Activated CD4-positive, alpha-beta T cell treated with anti-CD3 and anti-CD28 coated beads for 48 hours (primary cell): ENCODE measurements around the gene ADCY5.

ENCODE experiments used
- DNase-seq: peaks from one replicate; pipeline ENCODE4 v3.0.0-alpha.2; 2020

The ADCY5 gene

DNA sequence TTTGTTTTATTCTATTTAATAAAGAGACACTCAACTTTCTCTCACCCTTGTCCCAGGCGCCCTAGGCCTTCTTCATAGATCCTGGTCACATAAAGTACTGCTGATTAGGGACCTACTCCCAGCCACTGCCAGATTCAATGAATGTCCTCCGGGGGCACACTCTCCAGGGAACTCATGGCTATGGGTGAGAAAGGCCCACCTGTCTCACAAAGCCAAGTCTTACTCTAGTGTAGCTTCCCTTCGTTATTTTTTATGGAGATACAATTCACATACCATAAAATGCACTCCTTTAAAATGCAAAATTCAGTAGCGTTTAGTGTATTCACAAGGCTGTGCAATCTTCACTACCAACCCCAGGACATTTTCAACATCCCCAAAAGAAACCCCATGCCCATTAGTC, 87.8 kb downstream of the ADCY5 start:
- no peak for DNase-seq

DNA sequence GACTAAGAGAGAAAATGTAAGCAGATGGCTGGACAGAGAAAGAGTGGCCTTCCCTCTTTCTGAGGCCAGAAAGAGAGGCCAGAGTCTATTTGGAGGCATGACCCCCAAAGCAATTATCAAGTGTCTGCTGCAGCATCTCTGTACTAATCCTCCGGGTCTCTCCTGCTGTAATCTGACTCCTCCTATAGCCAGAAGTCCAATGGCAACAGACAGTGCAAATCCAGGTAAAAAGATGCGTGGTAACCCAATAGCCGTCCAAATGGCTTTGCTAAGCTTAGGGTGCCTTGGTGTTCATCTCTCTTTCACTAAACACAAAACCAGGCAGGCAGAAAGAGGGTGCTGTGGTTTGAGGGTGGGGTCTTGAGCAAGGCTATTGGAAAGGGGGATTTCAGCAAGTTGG, 91.6 kb downstream of the ADCY5 start:
- DNase-seq = no peak

DNA sequence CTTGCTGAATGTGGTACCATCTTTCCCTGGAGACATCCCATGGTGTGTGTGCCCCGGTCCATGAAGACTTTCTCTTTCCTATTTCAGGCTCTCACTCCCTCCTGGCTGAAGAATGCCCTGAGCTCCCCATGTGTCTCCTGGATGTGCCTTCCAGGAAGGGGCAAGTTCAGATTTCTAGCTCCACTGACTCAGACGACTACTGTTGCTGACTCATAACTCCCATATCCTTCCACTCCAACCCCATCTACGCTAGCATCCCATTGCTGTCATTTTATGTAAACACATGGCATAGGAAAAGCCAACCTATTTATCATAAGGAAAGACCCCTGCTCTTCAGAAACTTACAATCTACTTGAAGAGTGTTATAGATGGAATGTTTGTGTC, 95.0 kb downstream of the ADCY5 start:
- DNase-seq = no peak

DNA sequence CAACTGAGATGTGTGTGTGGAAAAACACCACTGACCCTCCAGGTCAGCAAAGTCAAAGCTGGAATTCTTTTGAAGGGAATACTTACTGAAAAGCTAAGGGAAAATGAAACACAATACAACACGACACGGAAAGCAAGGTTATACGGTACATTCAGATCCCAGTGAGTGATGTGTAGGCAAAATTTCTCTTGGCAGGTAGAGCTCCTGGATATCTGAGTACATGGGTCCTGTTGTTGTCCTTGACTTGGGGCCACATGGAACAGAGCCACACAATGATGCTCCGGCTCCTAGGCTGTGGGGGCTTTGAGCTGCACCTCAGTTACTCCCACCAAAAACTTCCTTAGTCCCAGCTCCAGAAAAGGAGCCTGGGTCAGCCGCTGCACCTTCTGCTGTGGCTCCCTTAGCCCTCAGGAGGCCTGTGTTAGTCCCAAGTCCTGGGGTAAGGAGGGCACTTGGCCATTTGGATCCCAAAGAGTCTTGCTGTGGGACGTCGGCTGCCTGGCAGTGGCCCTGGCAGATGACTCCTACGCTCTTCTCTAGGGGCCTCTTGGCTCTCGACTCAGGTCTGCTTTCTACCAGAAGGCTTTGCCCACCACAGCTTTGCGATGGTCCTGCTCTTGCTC, 95.6 kb downstream of the ADCY5 start:
- DNase-seq = no peak

DNA sequence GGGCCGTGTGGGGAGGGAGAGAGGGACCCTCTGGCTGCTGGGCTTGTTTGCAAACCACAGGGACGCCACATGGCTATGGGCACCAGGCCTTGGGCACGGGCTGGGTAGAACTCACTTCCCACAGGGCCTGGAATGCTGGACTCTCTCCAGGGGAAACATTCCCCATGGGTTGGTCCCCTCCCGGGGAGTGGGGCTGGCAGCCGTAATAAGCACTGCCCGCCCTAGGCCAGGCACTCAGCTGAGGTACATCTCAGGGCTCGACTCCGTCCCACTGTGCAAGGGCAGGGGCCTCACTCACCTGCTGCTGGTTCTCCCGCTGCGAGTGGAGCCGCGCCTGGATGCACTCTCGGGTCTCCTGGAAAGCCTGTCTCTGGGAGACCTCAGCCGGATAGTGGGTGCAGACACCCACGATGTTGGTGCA, 96.7 kb downstream of the ADCY5 start:
- no peak for DNase-seq

DNA sequence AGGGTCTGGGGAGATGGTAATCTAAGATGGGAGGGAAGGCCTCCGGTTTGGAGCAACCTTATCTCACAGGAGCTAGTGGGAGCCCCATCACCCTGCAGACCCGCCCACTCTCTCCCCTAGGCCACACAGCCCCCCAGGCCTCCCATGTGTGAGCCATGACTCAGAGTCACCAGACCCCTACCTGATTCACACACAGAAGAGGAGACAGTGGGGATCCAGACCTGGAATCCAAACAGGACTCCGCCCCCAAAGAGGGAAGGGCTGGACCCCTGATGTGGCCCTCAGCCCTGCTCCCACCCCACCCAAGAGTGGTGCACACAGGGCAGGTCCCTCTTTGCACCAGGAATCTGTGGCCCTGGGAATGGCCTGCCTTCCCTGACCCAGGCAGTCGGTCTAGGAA, 97.4 kb downstream of the ADCY5 start:
- DNase-seq = no peak

DNA sequence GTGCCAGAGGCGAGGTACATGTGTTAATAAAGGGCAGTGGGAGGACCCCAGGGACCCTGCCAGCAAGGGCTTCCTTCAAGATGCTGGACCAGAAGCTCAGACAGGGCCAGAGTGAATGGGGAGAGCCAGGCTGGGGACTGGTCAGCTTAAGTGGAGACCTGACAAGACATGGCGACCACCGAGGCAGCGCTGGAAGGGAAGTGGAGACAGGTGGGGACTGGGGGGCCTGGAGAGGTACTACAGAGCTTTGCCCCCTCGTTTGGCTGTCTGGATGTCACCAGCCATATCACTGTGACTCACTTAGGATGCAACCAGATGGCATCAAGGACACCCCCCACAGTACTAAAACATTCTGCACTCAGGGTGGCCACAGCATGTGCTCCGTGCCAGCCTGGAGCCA, 97.9 kb downstream of the ADCY5 start:
- DNase-seq = no peak

- DNase-seq = no peak
Measured at GRCh38 chr3:123349566-123350435, 99.1 kb downstream of the ADCY5 start.

- no peak for DNase-seq
Measured at GRCh38 chr3:123349201-123349535, 99.7 kb downstream of the ADCY5 start.

DNA sequence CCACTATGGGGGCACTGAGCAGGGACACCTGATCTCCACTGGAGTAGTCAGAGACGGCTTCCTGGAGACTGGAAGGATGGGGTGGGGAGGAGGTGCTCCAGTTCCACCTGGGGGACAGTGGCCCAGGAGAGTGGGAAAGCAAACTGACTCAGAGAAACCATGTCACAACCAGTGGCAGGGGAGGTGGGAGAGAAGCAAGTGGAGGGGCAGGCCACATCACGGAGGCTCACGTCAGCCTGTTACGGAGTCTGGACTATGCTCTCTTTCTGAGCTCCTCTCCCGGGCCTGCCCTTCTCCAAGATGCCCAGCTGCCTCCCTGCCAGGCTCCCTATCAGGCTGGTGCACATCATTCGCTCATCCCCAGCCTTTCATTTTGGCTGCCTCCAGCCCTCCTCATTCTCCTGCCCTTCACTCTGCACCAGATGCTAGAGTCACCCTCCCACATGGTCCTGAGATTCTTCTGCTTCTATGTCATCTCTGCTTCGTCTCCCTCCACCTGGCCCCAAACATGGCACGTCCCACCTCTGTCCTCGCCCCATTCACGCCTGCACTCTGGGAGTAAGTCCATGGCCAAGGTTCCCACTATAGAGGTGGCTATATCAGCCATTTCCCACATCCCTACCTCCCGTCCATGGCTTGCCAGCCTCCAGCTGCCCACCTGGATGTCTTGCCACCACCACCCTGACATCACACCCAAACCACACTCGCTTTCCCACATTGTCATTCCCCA, 100.3 kb downstream of the ADCY5 start:
- no peak for DNase-seq

DNA sequence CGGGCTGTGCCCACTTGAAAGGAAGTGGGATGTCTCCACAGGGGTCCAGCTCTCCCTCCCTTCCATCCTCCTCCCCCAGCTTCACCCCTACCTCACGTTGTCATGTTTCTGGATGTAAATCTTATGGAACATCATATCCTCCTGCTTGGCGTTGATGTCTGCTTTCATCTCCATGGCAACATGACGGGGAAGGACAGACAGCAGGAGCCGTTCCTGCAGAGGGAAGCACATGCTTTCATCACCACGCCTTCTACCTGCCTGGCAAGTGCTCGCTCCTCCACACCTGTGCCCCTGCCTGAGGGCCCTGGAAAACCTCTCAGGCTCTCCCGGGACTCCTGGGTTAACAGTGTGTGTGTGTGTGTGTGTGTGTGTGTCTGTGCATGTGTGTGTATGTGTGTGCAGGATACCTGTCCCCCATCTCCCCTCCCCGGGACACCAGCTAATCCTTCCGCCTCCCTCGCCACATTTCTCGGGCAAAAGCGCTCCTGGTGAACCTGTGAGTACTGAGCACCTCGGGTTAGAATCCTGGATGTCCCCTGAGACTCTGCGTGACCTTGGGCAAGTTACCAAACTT, 101.1 kb downstream of the ADCY5 start:
- no peak for DNase-seq

DNA sequence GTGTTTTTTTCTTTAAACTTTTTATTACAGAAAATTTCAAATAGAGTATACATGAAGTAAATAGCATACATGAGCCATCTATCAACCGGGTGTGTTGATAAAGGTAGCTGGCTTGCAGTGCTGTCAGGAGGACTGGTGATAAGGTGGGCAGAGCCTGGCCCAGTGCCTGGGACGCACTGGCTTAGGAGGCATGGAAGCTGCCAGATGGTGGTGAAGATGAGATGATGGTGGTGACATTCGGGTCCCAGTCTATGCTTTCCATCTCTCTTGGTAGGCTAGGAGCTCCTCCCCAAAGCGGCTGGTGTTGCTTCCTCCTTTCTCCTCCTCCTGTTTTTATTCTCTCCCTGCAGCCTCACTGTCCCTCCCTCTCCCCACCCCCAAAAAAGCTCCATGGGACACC, 101.7 kb downstream of the ADCY5 start:
- no peak for DNase-seq

DNA sequence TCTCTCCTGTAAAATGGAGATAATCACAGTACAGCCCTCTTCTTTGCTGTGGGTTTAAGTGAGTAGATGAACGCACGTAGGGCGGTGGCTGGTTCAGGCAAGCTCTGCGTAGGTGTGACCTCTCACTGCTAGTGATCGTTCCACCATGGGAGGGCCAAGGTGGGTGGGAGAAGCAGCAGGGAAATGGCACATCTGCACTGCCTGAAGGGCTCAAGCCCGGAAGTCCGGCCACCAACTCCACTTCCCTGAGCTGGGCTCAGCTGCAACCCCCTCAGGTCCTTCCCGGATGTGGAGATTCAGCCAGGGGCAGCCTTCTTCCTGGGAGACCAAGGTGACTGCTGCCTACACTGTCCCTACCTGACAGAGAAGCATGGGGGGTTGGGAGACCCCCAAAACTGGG, 102.9 kb downstream of the ADCY5 start:
- no peak for DNase-seq

GRCh38 chr3:123344907-123345594, 103.8 kb downstream of the ADCY5 start:
- no peak for DNase-seq

DNA sequence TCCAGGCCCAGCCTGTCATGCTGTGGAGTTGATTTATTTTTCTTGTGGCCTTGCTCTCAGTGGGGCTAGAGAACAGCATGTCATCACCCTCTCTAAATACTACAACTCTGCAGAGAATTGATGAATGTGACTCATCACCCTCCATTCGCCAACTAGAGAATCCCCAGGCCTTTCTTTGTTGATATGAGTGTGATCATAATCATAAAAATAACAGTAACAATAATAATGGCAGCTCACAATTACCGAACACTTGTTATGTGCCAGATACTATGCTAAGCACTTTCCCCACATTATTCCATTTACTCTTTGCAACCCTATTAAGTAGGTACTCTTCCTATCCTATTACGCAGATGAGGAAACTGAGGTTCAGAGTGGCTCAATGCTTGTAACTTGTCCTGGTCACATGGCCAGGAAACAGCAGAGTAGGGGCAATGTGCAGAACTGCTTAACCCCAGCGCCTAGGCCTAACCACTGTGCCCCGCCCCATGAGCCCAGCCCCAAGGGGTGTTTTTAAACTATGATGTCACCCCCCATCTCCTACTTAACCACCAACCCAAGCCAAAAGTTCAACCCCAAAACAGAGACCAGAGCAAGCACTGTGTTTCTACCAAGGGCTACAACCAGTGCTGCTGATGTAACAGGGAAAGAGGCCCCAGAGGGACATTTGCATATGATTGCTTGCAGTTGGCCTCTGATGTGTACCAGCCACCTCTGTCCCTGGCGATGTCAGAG, 104.5 kb downstream of the ADCY5 start:
- DNase-seq = no peak

GRCh38 chr3:123343296-123344174, 105.4 kb downstream of the ADCY5 start:
- DNase-seq = no peak

- DNase-seq = no peak
Measured at GRCh38 chr3:123342631-123343080, 106.2 kb downstream of the ADCY5 start.

- no peak for DNase-seq
Measured at GRCh38 chr3:123341871-123342630, 106.8 kb downstream of the ADCY5 start.

DNA sequence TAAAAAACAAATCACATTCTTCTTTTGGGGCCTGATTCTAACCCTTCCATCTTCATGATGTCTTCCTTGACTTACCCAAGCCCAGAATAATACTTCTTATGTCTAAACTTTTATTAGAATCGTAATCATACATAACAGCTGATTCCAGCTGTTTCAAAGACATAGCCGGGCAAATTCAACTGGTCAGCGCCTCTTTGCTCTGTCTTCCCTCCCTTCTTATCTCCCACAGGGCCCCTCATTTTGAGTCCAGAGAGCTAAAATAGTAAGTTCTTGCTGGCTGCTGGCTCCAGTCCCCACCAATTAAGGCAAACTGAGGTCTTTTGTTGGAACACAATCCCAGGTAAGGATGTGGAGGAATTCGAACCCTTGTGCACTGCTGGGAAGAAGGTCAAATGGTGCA, 108.6 kb downstream of the ADCY5 start:
- no peak for DNase-seq

GRCh38 chr3:123339302-123339701, 109.6 kb downstream of the ADCY5 start:
- no peak for DNase-seq
